KOPT-K1 (cell line): Measurements from ENCODE around the gene MAP3K7.
A peak's percentile ranks its signal among the peaks of the same experiment; 100 is the strongest.

Source experiments
- H3K27ac ChIP-seq: fragments of 200-600 bp; sonication (generic); 2 replicates; pipeline ENCODE4 v1.5.1; 2016; ENCODE audit warnings: antibody characterized with exemption, mild to moderate bottlenecking, low read depth, low read length; ENCODE audit not compliant: poor library complexity, severe bottlenecking
- H3K36me3 ChIP-seq: fragments of 200-600 bp; sonication (generic); 2 replicates; pipeline ENCODE4 v1.5.1; 2017; ENCODE audit warnings: antibody characterized with exemption, mild to moderate bottlenecking, low read length, moderate library complexity; ENCODE audit not compliant: insufficient read depth
- H3K9me3 ChIP-seq: fragments of 200-600 bp; sonication (generic); 2 replicates; pipeline ENCODE4 v1.5.1; 2017; ENCODE audit warnings: antibody characterized with exemption, low read length, mild to moderate bottlenecking; ENCODE audit not compliant: insufficient read depth, poor library complexity, severe bottlenecking

MAP3K7 gene

DNA sequence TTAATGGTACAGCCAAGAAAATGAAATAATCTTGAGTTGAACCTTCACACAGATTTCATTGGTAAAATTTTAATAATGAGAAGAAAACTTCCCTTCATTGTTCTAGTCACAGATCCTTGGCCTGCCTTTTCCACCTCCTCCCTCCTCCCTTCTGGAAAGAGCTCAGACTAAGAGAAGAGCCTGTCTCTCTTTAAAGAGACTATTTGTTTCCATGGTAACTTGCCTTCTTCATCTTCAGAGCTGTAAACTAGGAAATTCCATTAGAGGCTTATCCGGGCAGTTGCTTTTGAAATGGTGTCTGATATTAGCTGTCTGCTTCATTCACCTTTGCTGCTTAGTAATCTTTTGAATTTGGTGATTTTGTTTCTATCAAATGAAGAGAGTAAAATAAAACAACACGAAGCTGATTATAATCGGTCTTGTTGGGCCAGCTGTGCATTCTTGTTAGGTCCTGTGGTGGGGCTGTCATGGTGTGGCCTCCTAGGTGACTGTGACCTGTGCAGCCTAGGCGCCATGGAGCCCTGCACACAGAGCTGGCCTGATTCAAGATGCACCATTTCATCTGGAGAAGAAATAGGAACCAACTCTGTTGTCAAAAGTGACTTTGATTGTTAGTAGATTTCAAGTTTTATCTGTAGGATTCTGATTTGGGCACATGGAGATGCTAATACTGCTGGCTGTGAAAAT, 96.7 kb downstream of the MAP3K7 start:
- peaks cover 20% of the 10 kb centered on the region for H3K9me3 ChIP-seq
- no peak overlapping the region for H3K27ac ChIP-seq
- no peaks in the 10 kb centered on the region for H3K36me3 ChIP-seq

GRCh38 chr6:90488816-90489215, 98.1 kb downstream of the MAP3K7 start:
- no peak overlapping the region for H3K27ac ChIP-seq
- no peaks in the 10 kb centered on the region for H3K36me3 ChIP-seq
- H3K9me3 ChIP-seq = peaks cover 20% of the 10 kb centered on the region

GRCh38 chr6:90485635-90486277, 101.1 kb downstream of the MAP3K7 start:
- Histone ChIP-seq H3K36me3 (no peaks in the 10 kb centered on the region), H3K9me3 (peaks cover 20% of the 10 kb centered on the region), H3K27ac (no peak overlapping the region)

- Histone ChIP-seq H3K27ac (no peak overlapping the region), H3K36me3 (no peaks in the 10 kb centered on the region), H3K9me3 (peaks cover 20% of the 10 kb centered on the region)
These were observed 102.0 kb downstream of the MAP3K7 start for GRCh38 chr6:90484903-90485302.

- no peak overlapping the region for H3K27ac ChIP-seq
- H3K9me3 ChIP-seq = peaks cover 20% of the 10 kb centered on the region
- no peaks in the 10 kb centered on the region for H3K36me3 ChIP-seq
These were observed 102.5 kb downstream of the MAP3K7 start for GRCh38 chr6:90484385-90484784.

GRCh38 chr6:90483956-90484355, 102.9 kb downstream of the MAP3K7 start:
- H3K9me3 ChIP-seq = peaks cover 20% of the 10 kb centered on the region
- H3K36me3 ChIP-seq = no peaks in the 10 kb centered on the region
- H3K27ac ChIP-seq = no peak overlapping the region

DNA sequence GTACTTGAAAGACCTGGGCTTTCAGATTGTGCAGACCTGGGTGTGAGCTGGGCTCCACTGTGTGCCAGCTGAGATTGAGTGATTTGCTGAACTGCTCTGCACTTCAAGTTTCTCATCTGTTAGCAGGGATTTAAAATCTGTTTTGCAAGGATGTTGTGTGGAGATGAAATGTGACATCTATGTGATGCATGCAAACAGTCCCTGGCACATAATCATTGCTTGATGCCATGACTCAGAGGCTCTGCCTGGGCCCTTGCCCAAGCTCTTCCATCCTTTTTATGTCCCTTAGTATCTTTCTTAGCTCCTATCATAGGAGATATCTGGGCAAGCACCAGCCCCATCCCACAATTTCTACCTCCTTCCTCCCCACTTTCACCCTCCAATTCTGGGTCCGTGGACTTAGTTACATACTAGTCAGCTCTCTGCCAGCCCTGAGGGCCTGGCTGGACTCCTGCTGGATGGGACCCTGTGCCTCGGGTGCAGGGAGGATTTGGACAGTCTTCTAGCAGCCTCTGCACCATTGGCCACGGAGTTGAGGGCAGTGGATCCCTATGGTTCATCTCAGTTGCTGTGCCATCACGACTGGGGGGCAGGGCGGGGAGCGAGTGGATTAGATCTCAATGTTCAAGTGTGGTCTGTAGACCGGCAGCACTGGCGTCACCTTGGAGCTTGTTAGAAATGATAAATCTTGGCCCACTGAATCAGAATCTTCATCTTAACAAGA, 103.6 kb downstream of the MAP3K7 start:
- no peaks in the 10 kb centered on the region for H3K36me3 ChIP-seq
- H3K9me3 ChIP-seq = peaks cover 20% of the 10 kb centered on the region
- H3K27ac ChIP-seq = no peak overlapping the region

- Histone ChIP-seq H3K9me3 (peaks cover 3% of the 10 kb centered on the region), H3K27ac (no peak overlapping the region)
These were observed 106.2 kb downstream of the MAP3K7 start for GRCh38 chr6:90480666-90481065.

GRCh38 chr6:90479603-90479926, 107.3 kb downstream of the MAP3K7 start:
- H3K36me3 ChIP-seq = no peaks in the 10 kb centered on the region
- no peaks in the 10 kb centered on the region for H3K9me3 ChIP-seq
- no peak overlapping the region for H3K27ac ChIP-seq

More at GRCh38 chr6:90480666-90481065, 106.2 kb downstream of the MAP3K7 start:
- H3K36me3 ChIP-seq = no peaks in the 10 kb centered on the region

DNA sequence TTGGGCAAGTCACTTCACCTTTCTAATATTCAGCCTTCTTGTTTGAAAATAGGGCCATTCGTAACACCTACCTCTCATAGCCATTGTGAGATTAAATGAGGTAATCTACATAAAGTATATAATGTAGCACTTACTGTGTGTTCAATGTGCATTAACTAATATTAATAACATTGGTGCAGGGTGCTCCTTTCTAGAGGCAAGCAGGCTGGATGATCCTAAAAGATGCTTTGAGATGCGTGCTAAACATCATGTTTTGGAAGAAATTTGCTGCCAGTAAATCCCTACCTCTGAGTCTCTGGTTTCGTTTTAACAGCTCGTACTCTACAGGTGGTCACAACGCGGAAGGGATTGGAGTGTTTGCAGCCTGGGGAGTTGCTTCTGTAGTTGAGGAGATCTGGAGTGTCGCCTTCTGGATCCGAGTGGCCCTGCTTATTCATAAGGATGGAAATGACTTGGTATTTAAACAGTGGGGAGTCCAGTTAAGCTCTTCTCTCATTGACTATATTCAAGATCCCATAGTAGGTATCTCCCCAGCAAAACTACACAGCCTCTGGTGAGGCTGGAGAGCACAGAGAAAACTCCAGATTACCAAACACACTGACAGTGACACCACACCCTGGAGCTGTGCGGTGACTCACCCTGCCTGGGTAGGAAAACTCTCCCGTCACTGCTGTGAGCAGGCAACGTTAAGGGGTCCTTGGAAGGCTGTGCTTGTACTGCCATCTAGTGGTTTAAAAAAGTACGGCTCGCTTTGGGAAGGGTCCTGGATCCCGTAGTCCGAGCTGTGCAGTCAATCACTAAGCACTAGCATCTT, 107.9 kb downstream of the MAP3K7 start:
- Histone ChIP-seq H3K36me3 (no peaks in the 10 kb centered on the region), H3K9me3 (no peaks in the 10 kb centered on the region), H3K27ac (peak overlapping the region; percentile 38)

GRCh38 chr6:90478278-90478677, 108.6 kb downstream of the MAP3K7 start:
- Histone ChIP-seq H3K36me3 (no peaks in the 10 kb centered on the region), H3K27ac (peak overlapping the region; percentile 38)

GRCh38 chr6:90477366-90477765, 109.5 kb downstream of the MAP3K7 start:
- Histone ChIP-seq H3K27ac (no peak overlapping the region), H3K36me3 (no peaks in the 10 kb centered on the region)

More at GRCh38 chr6:90478278-90478677, 108.6 kb downstream of the MAP3K7 start:
- H3K9me3 ChIP-seq = no peaks in the 10 kb centered on the region

GRCh38 chr6:90472716-90473115, 114.2 kb downstream of the MAP3K7 start:
- Histone ChIP-seq H3K36me3 (no peaks in the 10 kb centered on the region), H3K27ac (peak overlapping the region; percentile 85), H3K9me3 (peaks cover 9% of the 10 kb centered on the region)

More at GRCh38 chr6:90477366-90477765, 109.5 kb downstream of the MAP3K7 start:
- H3K9me3 ChIP-seq = no peaks in the 10 kb centered on the region

GRCh38 chr6:90471263-90471662, 115.6 kb downstream of the MAP3K7 start:
- Histone ChIP-seq H3K36me3 (no peaks in the 10 kb centered on the region), H3K27ac (peak overlapping the region; percentile 85), H3K9me3 (peaks cover 15% of the 10 kb centered on the region)

GRCh38 chr6:90469906-90470305, 117.0 kb downstream of the MAP3K7 start:
- Histone ChIP-seq H3K9me3 (peaks cover 15% of the 10 kb centered on the region), H3K27ac (peak overlapping the region; percentile 85), H3K36me3 (no peaks in the 10 kb centered on the region)
